Heart right ventricle (tissue), 16 donors: ENCODE results near the gene SURF4. TPM values are rescaled to one million over a fixed set of nuclear protein-coding genes. Genes with fewer than 3 reads are reported as not detected.
"Not testable (repeated sequence)": the region's sequence is repeated elsewhere in the genome, so short reads cannot be mapped to it uniquely, and the experiment has no call there.

Source experiments
- ATAC-seq, 8 donors: fragments of 200-7000 bp; cut with Tn5 transposase; one replicate each; pipeline ENCODE4 v1.9.1; 2020; ENCODE audit warnings: mild to moderate bottlenecking in 8 of 8, moderate library complexity in 8 of 8, moderate number of reproducible peaks in 1 of 8
- DNase-seq, 2 donors: peaks; one replicate each; pipeline ENCODE4 v3.0.0-alpha.2; 2020
- H3K27ac ChIP-seq, 10 donors: fragments of 200-600 bp; sonication (generic) in 2 of 10; one replicate each; pipeline versions ENCODE4 v1.5.0 to v1.8.0; 2020 to 2022; ENCODE audit warnings: mild to moderate bottlenecking in 3 of 10
- H3K27me3 ChIP-seq, 7 donors: fragments of 200-600 bp; one replicate each; pipeline ENCODE4 v1.8.0; 2021 to 2022; ENCODE audit warnings: mild to moderate bottlenecking in 2 of 7
- H3K36me3 ChIP-seq, 9 donors: fragments of 200-600 bp; sonication (generic) in 1 of 9; one replicate each; pipeline versions ENCODE4 v1.5.0 to v1.8.0; 2020 to 2022; ENCODE audit warnings: mild to moderate bottlenecking in 2 of 9
- H3K4me1 ChIP-seq, 9 donors: fragments of 200-600 bp; sonication (generic) in 1 of 9; one replicate each; pipeline versions ENCODE4 v1.5.0 to v1.8.0; 2020 to 2022; ENCODE audit warnings: mild to moderate bottlenecking in 4 of 9
- H3K4me3 ChIP-seq, 10 donors: fragments of 200-600 bp; sonication (generic) in 2 of 10; one replicate each; pipeline versions ENCODE4 v1.5.0 to v1.8.0; 2020 to 2022; ENCODE audit warnings: mild to moderate bottlenecking in 7 of 10, moderate library complexity in 2 of 10
- H3K9me3 ChIP-seq, 11 donors: fragments of 200-600 bp in 10 of 11; sonication (generic) in 2 of 11; one replicate each; pipeline versions ENCODE4 v1.5.0 to v1.8.0; 2013 to 2022; ENCODE audit warnings: mild to moderate bottlenecking in 2 of 11, control low read depth in 1 of 11, moderate library complexity in 1 of 11
- CTCF ChIP-seq, 9 donors: fragments of 200-600 bp; sonication (generic) in 2 of 9; IDR thresholded peaks; one replicate each; pipeline versions ENCODE4 v1.5.0 to v1.8.0; 2021 to 2022; ENCODE audit warnings: antibody characterized with exemption in 9 of 9, mild to moderate bottlenecking in 5 of 9, moderate library complexity in 1 of 9
- WGBS, 2 donors: extraction: QIAGEN DNeasy Blood & Tissue Kit; methylation state at CpG; one replicate each; pipeline ENCODE4 v1.1.7; 2013; ENCODE audit warnings: inconsistent platforms in 1 of 2; 5-methylcytosine and 5-hydroxymethylcytosine counted together
- intact Hi-C, 10 donors: fragments of 100-400 bp; cut with DNase I; formaldehyde crosslinking; loops; one replicate each; pipeline versions ENCODE4 v1.11.1 to v1.14.2; 2022
- polyA plus RNA-seq, 2 donors: library from polyadenylated mRNA; stranded (reverse); fragments of 200-250 nt; gene quantifications; one replicate each; pipeline ENCODE4 v1.2.3, GENCODE V29; 2013
- total RNA-seq, 10 donors: library from RNA; stranded (reverse); fragmentation: NEBNext Ultra II Directional in 3 of 10; extraction: Animal tissue kit (Norgen Biotek cat#: 25700) in 3 of 10; gene quantifications; one replicate each; pipeline versions ENCODE4 v1.2.1 to v1.2.4, GENCODE V29; 2021 to 2023
- donor health status: Arrhythmogenic right ventricular cardiomyopathy.
- donor health status: ischemic (EF 13 %, LVEDD 7.1; RV severe dilation, severe dysfunction).
- donor health status: healthy with polysubstance abuse.
- donor health status: DM: no; HTN: yes; CAD: no.
- donor health status: DM: no; HTN: no; CAD: no.
- donor health status: ischemic (EF 25% LVEDD 6.9; RV normal size, moderate dysfunction).
- donor health status: ischemic (EF 25% LVEDD 5.7; RV mildly dilated, moderate dysfunction).
- donor health status: healthy.
- donor health status: DM: yes; HTN: yes; CAD: no.
- donor health status: Ischemic cardiomyopathy.
- donor health status: ischemic (EF 35%, LVEDD 5.7; RV mildly dilated, moderate dysfunction).
- donor health status: nonischemic (EF 11% LVEDD 7.7; RV severe dilation, severe dysfunction).
- donor health status: DM: yes; HTN: yes; CAD: no.
- donor health status: PGD.
- donor health status: ischemic (EF 29% LVEDD 5.4; RV normal size, mild dysfunction).
- donor health status: nonischemic (EF 23%, LVEDD 6.1; RV moderate dilation, normal function).

SURF4 gene
- total and polyA plus RNA-seq, 12 donors: 21.5 to 113 (median 64.2) TPM

- H3K4me1 ChIP-seq: peaks cover 0 to 18% (median 13%) of the 10 kb centered on the region in 9 donors
- no peaks in the 10 kb centered on the region for H3K27me3 ChIP-seq
- WGBS, 2 donors: 90 to 91% methylated on average over 14 of the region's 14 CpGs
- DNase-seq (no peak), ATAC-seq (no peak)
- H3K36me3 ChIP-seq: no peaks in the 10 kb centered on the region
- TF ChIP-seq CTCF (IDR thresholded peaks at IDR 0.05): no peak
- no peak overlapping the region for H3K27ac ChIP-seq
- intact Hi-C loops: loop anchor here in 3 of 10 donors (5.0 kb wide), 3 partner anchors 38 to 47 kb away; partner anchors contain the start of genes REXO4 (in 2 of the 3) and SURF6 (in 1 of the 3)
- H3K4me3 ChIP-seq: no peak overlapping the region
- peaks cover 0 to 8% (median 0%) of the 10 kb centered on the region in 11 donors for H3K9me3 ChIP-seq
Measured at GRCh38 chr9:133379153-133380086, 3.6 kb upstream of the SURF4 start.

GRCh38 chr9:133378408-133378962, 2.6 kb upstream of the SURF4 start:
- 85 to 86% methylated on average over 1 of the region's 1 CpG for WGBS, 2 donors
- Histone ChIP-seq H3K9me3 (peaks cover 0 to 8% (median 0%) of the 10 kb centered on the region in 11 donors), H3K4me1 (peaks cover 0 to 28% (median 22%) of the 10 kb centered on the region in 9 donors), H3K36me3 (peaks cover 0 to 6% (median 0%) of the 10 kb centered on the region in 9 donors), H3K27ac (no peak overlapping the region), H3K27me3 (no peaks in the 10 kb centered on the region), H3K4me3 (no peak overlapping the region)
- no peak for TF ChIP-seq CTCF (IDR thresholded peaks at IDR 0.05)
- DNase-seq: no peak
- ATAC-seq: no peak
- intact Hi-C loops: loop anchor here in 3 of 10 donors (5.0 kb wide), 3 partner anchors 39 to 46 kb away; partner anchors contain the start of genes REXO4 (in 2 of the 3) and SURF6 (in 1 of the 3)

GRCh38 chr9:133377721-133378216, 1.9 kb upstream of the SURF4 start:
- ATAC-seq: no peak
- Histone ChIP-seq H3K27ac (no peak overlapping the region), H3K4me3 (no peak overlapping the region), H3K4me1 (peaks cover 1 to 35% (median 29%) of the 10 kb centered on the region in 9 donors), H3K36me3 (peaks cover 0 to 13% (median 6%) of the 10 kb centered on the region in 9 donors), H3K9me3 (peaks cover 0 to 8% (median 0%) of the 10 kb centered on the region in 11 donors), H3K27me3 (no peaks in the 10 kb centered on the region)
- no peak for TF ChIP-seq CTCF (IDR thresholded peaks at IDR 0.05)
- DNase-seq: no peak
- intact Hi-C loops: loop anchor here in 3 of 10 donors (5.0 kb wide), 3 partner anchors 40 to 45 kb away; partner anchors contain the start of genes REXO4 (in 2 of the 3) and SURF6 (in 1 of the 3)
- WGBS, 2 donors: 80% methylated on average over 6 of the region's 6 CpGs

GRCh38 chr9:133377280-133377679, 1.4 kb upstream of the SURF4 start:
- intact Hi-C loops: loop anchor here in 3 of 10 donors (5.0 kb wide), 3 partner anchors 40 to 45 kb away; partner anchors contain the start of genes REXO4 (in 2 of the 3) and SURF6 (in 1 of the 3)
- not testable (repeated sequence) for H3K4me3 ChIP-seq, H3K27me3 ChIP-seq, ATAC-seq, DNase-seq, H3K27ac ChIP-seq, H3K9me3 ChIP-seq
- Histone ChIP-seq H3K36me3 (peaks cover 0 to 18% (median 7%) of the 10 kb centered on the region in 9 donors), H3K4me1 (peaks cover 6 to 40% (median 34%) of the 10 kb centered on the region in 9 donors)
- WGBS, 2 donors: 93 to 94% methylated on average over 14 of the region's 14 CpGs
